Endothelial cell of umbilical vein (primary cell): ENCODE data around the gene ITPR2. TPM values are rescaled to one million over a fixed set of nuclear protein-coding genes. Genes with fewer than 3 reads are reported as not detected.

Experiments
- BruUV-seq: library from RNA; stranded (reverse); fragments of 400-500 nt; replicated peaks from 2 replicates; lab custom pipeline; 2021; lab: Mats Ljungman, UMichigan
- CTCF ChIA-PET: fragments of 300-600, 350-600 bp; sonication (Branson Sonifier 250); formaldehyde crosslinking; loops from one replicate; lab custom pipeline; 2021; ENCODE audit warnings: antibody characterized with exemption, inconsistent platforms; lab: Charles Lee
- POLR2A ChIA-PET: fragments of 300-600, 350-600 bp; sonication (Branson Sonifier 250); formaldehyde crosslinking; loops from one replicate; lab custom pipeline; 2021; ENCODE audit warnings: antibody characterized with exemption, inconsistent platforms; lab: Charles Lee
- DNase-seq: peaks from one replicate; pipeline ENCODE4 v3.0.0-alpha.2; 2011; ENCODE audit warnings: low read depth, low spot score
- FAIRE-seq: peaks from 2 replicates; lab custom pipeline; 2011; peaks lifted over from hg19 to GRCh38; lab: Jason Lieb, UNC
- H2AFZ ChIP-seq: 2 replicates; pipeline ENCODE4 v1.6.0; 2012; ENCODE audit warnings: low read depth, low read length, control low read depth, inconsistent platforms
- H3K27ac ChIP-seq: 2 replicates; pipeline ENCODE4 v1.5.1; 2011; ENCODE audit warnings: low read depth, mild to moderate bottlenecking, control low read depth, low read length, moderate library complexity; ENCODE audit not compliant: insufficient read depth
- H3K27me3 ChIP-seq, 2 experiments: 2 replicates each; pipeline versions ENCODE4 v1.6.0 to v1.6.1; 2011; ENCODE audit warnings: low read length in 2 of 2, mixed read lengths in 1 of 2; ENCODE audit not compliant: control insufficient read depth in 2 of 2, insufficient read depth in 2 of 2
- H3K36me3 ChIP-seq, 2 experiments: 2 replicates in 1 of 2; 3 replicates in 1 of 2; pipeline ENCODE4 v1.5.1; 2011; ENCODE audit warnings: low read length in 2 of 2, mild to moderate bottlenecking in 1 of 2, moderate library complexity in 1 of 2; ENCODE audit not compliant: control insufficient read depth in 2 of 2, insufficient read depth in 2 of 2; ENCODE audit errors: extremely low read depth in 1 of 2
- H3K4me1 ChIP-seq: 3 replicates; pipeline ENCODE4 v1.5.1; 2011; ENCODE audit warnings: mild to moderate bottlenecking, low read length; ENCODE audit not compliant: control insufficient read depth, insufficient read depth; ENCODE audit errors: extremely low read depth
- H3K4me2 ChIP-seq: 2 replicates; pipeline ENCODE4 v1.6.1; 2011; ENCODE audit warnings: low read length, control low read depth, mixed read lengths; ENCODE audit not compliant: insufficient read depth
- H3K4me3 ChIP-seq, 3 experiments: fragments of 200-600 bp in 1 of 3; sonication (generic), shearing (Covaris generic) in 1 of 3; replicated peaks in 1 of 3; 2 replicates each; pipeline ENCODE4 v1.5.1; 2011 to 2016; ENCODE audit warnings: control low read depth in 3 of 3, low read length in 3 of 3, mild to moderate bottlenecking in 2 of 3, inconsistent platforms in 1 of 3, low read depth in 1 of 3, moderate library complexity in 1 of 3; ENCODE audit not compliant: insufficient read depth in 1 of 3
- H3K79me2 ChIP-seq: 2 replicates; pipeline ENCODE4 v1.6.0; 2012; ENCODE audit warnings: low read length, inconsistent platforms; ENCODE audit not compliant: control insufficient read depth, insufficient read depth
- H3K9ac ChIP-seq: replicated peaks from 2 replicates; pipeline ENCODE3; 2011; ENCODE audit warnings: low read length, control low read depth; ENCODE audit not compliant: insufficient read depth; ENCODE audit errors: extremely low read depth
- H3K9me1 ChIP-seq: replicated peaks from 3 replicates; pipeline ENCODE4 v1.6.0; 2011; ENCODE audit warnings: mild to moderate bottlenecking, low read length; ENCODE audit not compliant: control insufficient read depth, insufficient read depth; ENCODE audit errors: extremely low read depth
- H3K9me3 ChIP-seq: replicated peaks from 2 replicates; pipeline ENCODE4 v1.5.1; 2012; ENCODE audit warnings: low read length, inconsistent platforms; ENCODE audit not compliant: control insufficient read depth, insufficient read depth
- H4K20me1 ChIP-seq: replicated peaks from 2 replicates; pipeline ENCODE3; 2011; ENCODE audit warnings: mild to moderate bottlenecking, low read length; ENCODE audit not compliant: control insufficient read depth, insufficient read depth; ENCODE audit errors: extremely low read depth
- EZH2 ChIP-seq: IDR thresholded peaks from 2 replicates; pipeline ENCODE4 v1.6.1; 2012; ENCODE audit warnings: borderline replicate concordance, low read depth, mild to moderate bottlenecking, moderate library complexity, low read length, inconsistent platforms; ENCODE audit not compliant: severe bottlenecking
- FOS ChIP-seq: IDR thresholded peaks from 2 replicates; pipeline ENCODE4 v1.6.1; 2011; ENCODE audit warnings: mild to moderate bottlenecking, low read length, moderate library complexity, borderline replicate concordance; ENCODE audit not compliant: insufficient read depth
- GATA2 ChIP-seq: IDR thresholded peaks from 2 replicates; pipeline ENCODE4 v1.7.0; 2011; ENCODE audit warnings: low read depth, mild to moderate bottlenecking, moderate library complexity, mixed read lengths, low read length; ENCODE audit not compliant: insufficient read length, insufficient read depth
- JUN ChIP-seq: IDR thresholded peaks from 2 replicates; pipeline ENCODE4 v1.6.1; 2011; ENCODE audit warnings: borderline replicate concordance, low read depth; ENCODE audit not compliant: insufficient read length, insufficient read depth
- MYC ChIP-seq: IDR thresholded peaks from one replicate; pipeline ENCODE4 v1.6.1; 2011; ENCODE audit warnings: mild to moderate bottlenecking, low read depth, low read length
- POLR2A ChIP-seq: IDR thresholded peaks from 2 replicates; pipeline ENCODE4 v1.6.1; 2012; ENCODE audit warnings: low read depth, mild to moderate bottlenecking, control low read depth, low read length
- POLR2AphosphoS5 ChIP-seq: IDR thresholded peaks from 2 replicates; pipeline ENCODE4 v1.6.1; 2012; ENCODE audit warnings: low read depth, mild to moderate bottlenecking, control low read depth, low read length, moderate library complexity; ENCODE audit not compliant: insufficient read depth
- dilution Hi-C: fragments of 300-500 bp; cut with MboI; formaldehyde crosslinking; loops from one replicate; pipeline ENCODE4 v1.15.0; 2019; ENCODE audit warnings: low sequenced_read_pairs; ENCODE audit not compliant: extremely low pct_ligation_motif_present
- intact Hi-C: fragments of 100-400 bp; cut with micrococcal nuclease; formaldehyde crosslinking; loops from one replicate; pipeline ENCODE4 v1.10.0; 2022
- polyA plus RNA-seq, 4 experiments: library from polyadenylated mRNA; depleted of rRNA in 3 of 4; stranded (reverse) in 3 of 4; unstranded in 1 of 4; fragments of >200 nt; gene quantifications; 2 replicates each; pipeline versions ENCODE4 v1.2.1 to v1.2.3, GENCODE V29; 2011 to 2012; ENCODE audit warnings: missing spikeins in 1 of 4
- total RNA-seq: library from RNA; stranded (reverse); gene quantifications from 2 replicates; pipeline ENCODE4 v1.2.3, GENCODE V29; 2021
- TF ChIP-seq, protein P1 (sequence below), 2 donors: IDR thresholded peaks; 1 replicate in 1 of 2; 2 replicates in 1 of 2; pipeline ENCODE4 v1.5.1; 2011; ENCODE audit warnings: low read length in 2 of 2, mild to moderate bottlenecking in 2 of 2, moderate library complexity in 2 of 2, control low read depth in 1 of 2, inconsistent platforms in 1 of 2, low read depth in 1 of 2; ENCODE audit not compliant: insufficient read depth in 1 of 2; ENCODE audit errors: extremely low read depth in 1 of 2
- TF ChIP-seq, protein P2 (sequence below): IDR thresholded peaks from 2 replicates; pipeline ENCODE4 v1.6.1; 2011; ENCODE audit not compliant: insufficient read depth, insufficient read length

Gene ITPR2
- total and polyA plus RNA-seq, 2 donors (not counting 3 experiments of a cell fraction or from before 2014, with no cell fraction given) = 16.2 to 86.8 TPM

DNA sequence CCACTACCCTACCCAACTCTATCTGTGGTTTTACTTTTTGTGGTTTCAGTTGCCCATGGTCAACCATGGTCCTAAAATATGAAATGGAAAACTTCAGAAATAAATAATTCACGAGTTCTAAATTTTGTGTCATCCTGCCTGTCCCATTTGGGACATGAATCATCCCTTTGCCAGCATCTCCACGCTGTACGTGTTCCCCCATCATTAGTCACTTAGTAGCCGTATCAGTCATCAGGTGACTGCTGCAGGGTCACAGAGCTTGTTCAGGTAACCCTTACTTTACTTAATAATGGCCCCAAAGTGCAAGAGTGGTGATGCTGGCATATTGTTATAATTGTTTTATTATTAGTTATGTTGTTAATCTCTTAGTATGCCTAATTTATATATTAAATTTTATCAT, 209.9 kb downstream of the ITPR2 start:
- no peaks in the 10 kb centered on the region for H3K4me1 ChIP-seq
- H3K27me3 ChIP-seq = no peaks in the 10 kb centered on the region
- intact Hi-C loops = no loop called here
- no peaks in the 10 kb centered on the region for H3K9me3 ChIP-seq
- no peak overlapping the region for H2AFZ ChIP-seq
- ChIA-PET POLR2A (no interaction called here), CTCF (interaction anchor here (1.0 to 2.7 kb wide), 6 partner anchors 9 to 525 kb away, joined by 3 to 12 read pairs (median 6); no protein-coding TSS in a partner anchor)
- no peaks in the 10 kb centered on the region for H3K9me1 ChIP-seq
- no TSS peak for BruUV-seq
- DNase-seq (no peak), FAIRE-seq (no peak)
- no peak overlapping the region for H3K4me3 ChIP-seq
- peaks cover 13 to 14% of the 10 kb centered on the region in 2 experiments for H3K36me3 ChIP-seq
- dilution Hi-C loops = no loop called here
- H4K20me1 ChIP-seq = no peaks in the 10 kb centered on the region
- no peak overlapping the region for H3K27ac ChIP-seq
- H3K4me2 ChIP-seq = no peak overlapping the region
- TF ChIP-seq, protein P1, sequence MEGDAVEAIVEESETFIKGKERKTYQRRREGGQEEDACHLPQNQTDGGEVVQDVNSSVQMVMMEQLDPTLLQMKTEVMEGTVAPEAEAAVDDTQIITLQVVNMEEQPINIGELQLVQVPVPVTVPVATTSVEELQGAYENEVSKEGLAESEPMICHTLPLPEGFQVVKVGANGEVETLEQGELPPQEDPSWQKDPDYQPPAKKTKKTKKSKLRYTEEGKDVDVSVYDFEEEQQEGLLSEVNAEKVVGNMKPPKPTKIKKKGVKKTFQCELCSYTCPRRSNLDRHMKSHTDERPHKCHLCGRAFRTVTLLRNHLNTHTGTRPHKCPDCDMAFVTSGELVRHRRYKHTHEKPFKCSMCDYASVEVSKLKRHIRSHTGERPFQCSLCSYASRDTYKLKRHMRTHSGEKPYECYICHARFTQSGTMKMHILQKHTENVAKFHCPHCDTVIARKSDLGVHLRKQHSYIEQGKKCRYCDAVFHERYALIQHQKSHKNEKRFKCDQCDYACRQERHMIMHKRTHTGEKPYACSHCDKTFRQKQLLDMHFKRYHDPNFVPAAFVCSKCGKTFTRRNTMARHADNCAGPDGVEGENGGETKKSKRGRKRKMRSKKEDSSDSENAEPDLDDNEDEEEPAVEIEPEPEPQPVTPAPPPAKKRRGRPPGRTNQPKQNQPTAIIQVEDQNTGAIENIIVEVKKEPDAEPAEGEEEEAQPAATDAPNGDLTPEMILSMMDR (IDR thresholded peaks at IDR 0.05; ENCODE audit: extremely low read depth in 1 of 2, insufficient read depth in 1 of 2, low read depth in 1 of 2, low read length in 2 of 2) = no peak
- TF ChIP-seq, protein P2, sequence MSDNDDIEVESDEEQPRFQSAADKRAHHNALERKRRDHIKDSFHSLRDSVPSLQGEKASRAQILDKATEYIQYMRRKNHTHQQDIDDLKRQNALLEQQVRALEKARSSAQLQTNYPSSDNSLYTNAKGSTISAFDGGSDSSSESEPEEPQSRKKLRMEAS = no peak
- no peak for TF ChIP-seq FOS
- TF ChIP-seq POLR2A = no peak
- TF ChIP-seq JUN = no peak
- TF ChIP-seq MYC = no peak
- TF ChIP-seq GATA2 = no peak
- no peak for TF ChIP-seq POLR2AphosphoS5
- no peak for TF ChIP-seq EZH2
- H3K79me2 ChIP-seq = no peaks in the 10 kb centered on the region
- H3K9ac ChIP-seq = no peak overlapping the region
